IMR-90 (cell line): Measurements from ENCODE around the gene FAM89B. TPM values are rescaled to one million over a fixed set of nuclear protein-coding genes. Genes with fewer than 3 reads are reported as not detected.
A peak's percentile ranks its signal among the peaks of the same experiment; 100 is the strongest.

ENCODE experiments used
- ATAC-seq: fragments of 200-7000 bp; cut with Tn5 transposase; 2 replicates; pipeline ENCODE4 v1.9.1; 2020; ENCODE audit warnings: low read depth, mild to moderate bottlenecking, moderate library complexity
- BruUV-seq: library from RNA; stranded (reverse); fragments of 400-500 nt; replicated peaks from 2 replicates; lab custom pipeline; 2021; lab: Mats Ljungman, UMichigan
- CTCF ChIA-PET: fragments of 300-600 bp; formaldehyde crosslinking; extraction: SDS; loops from one replicate; lab custom pipeline; 2021; ENCODE audit warnings: antibody characterized with exemption; lab: Yijun Ruan, JAX
- POLR2A ChIA-PET: fragments of 300-600 bp; sonication (Branson Sonifier 250); formaldehyde crosslinking; loops from one replicate; lab custom pipeline; 2022; ENCODE audit warnings: antibody characterized with exemption; ENCODE audit not compliant: unreplicated experiment; lab: Charles Lee
- DNase-seq: peaks from one replicate; pipeline ENCODE4 v3.0.0; 2013
- H2AFZ ChIP-seq: replicated peaks from 2 replicates; pipeline ENCODE3; 2013; ENCODE audit warnings: low read length, mild to moderate bottlenecking; ENCODE audit not compliant: poor library complexity
- H2AK5ac ChIP-seq: 2 replicates; pipeline ENCODE4 v1.6.1; 2013; ENCODE audit warnings: low read depth, low read length, inconsistent platforms
- H2AK9ac ChIP-seq: replicated peaks from 2 replicates; pipeline ENCODE3; 2013; ENCODE audit warnings: mild to moderate bottlenecking, low read depth, low read length, moderate library complexity; ENCODE audit not compliant: poor library complexity
- H2BK120ac ChIP-seq: 2 replicates; pipeline ENCODE4 v1.6.1; 2013; ENCODE audit warnings: low read depth, low read length, inconsistent platforms
- H2BK15ac ChIP-seq: 3 replicates; pipeline ENCODE4 v1.6.1; 2013; ENCODE audit warnings: low read depth, low read length, inconsistent platforms
- H2BK20ac ChIP-seq: 2 replicates; pipeline ENCODE4 v1.6.1; 2013; ENCODE audit warnings: low read depth, mild to moderate bottlenecking, inconsistent platforms, low read length, moderate library complexity
- H2BK5ac ChIP-seq: 2 replicates; pipeline ENCODE4 v1.6.1; 2013; ENCODE audit warnings: mild to moderate bottlenecking, low read depth, low read length, inconsistent platforms; ENCODE audit not compliant: poor library complexity, severe bottlenecking
- H3K14ac ChIP-seq: replicated peaks from 2 replicates; pipeline ENCODE4 v1.6.1; 2013; ENCODE audit warnings: low read depth, low read length, inconsistent platforms
- H3K18ac ChIP-seq: 2 replicates; pipeline ENCODE4 v1.6.1; 2013; ENCODE audit warnings: low read depth, low read length, control low read depth
- H3K23ac ChIP-seq: 2 replicates; pipeline ENCODE4 v1.6.1; 2013; ENCODE audit warnings: low read depth, low read length, inconsistent platforms
- H3K27ac ChIP-seq: 2 replicates; pipeline ENCODE4 v1.5.1; 2013; ENCODE audit warnings: mild to moderate bottlenecking, control low read depth, low read length; ENCODE audit not compliant: insufficient read depth
- H3K27me3 ChIP-seq: 2 replicates; pipeline ENCODE4 v1.6.1; 2013; ENCODE audit warnings: low read length; ENCODE audit not compliant: control insufficient read depth, insufficient read depth
- H3K36me3 ChIP-seq: 2 replicates; pipeline ENCODE4 v1.6.1; 2013; ENCODE audit warnings: low read length, mixed read lengths; ENCODE audit not compliant: control insufficient read depth, insufficient read depth
- H3K4ac ChIP-seq: 2 replicates; pipeline ENCODE4 v1.6.1; 2013; ENCODE audit warnings: low read depth, low read length, inconsistent platforms
- H3K4me1 ChIP-seq: 2 replicates; pipeline ENCODE4 v1.6.1; 2013; ENCODE audit warnings: low read length, mixed read lengths; ENCODE audit not compliant: control insufficient read depth, insufficient read depth
- H3K4me2 ChIP-seq: 2 replicates; pipeline ENCODE4 v1.6.1; 2013; ENCODE audit warnings: low read depth, mild to moderate bottlenecking, control low read depth, low read length, moderate library complexity
- H3K4me3 ChIP-seq: 2 replicates; pipeline ENCODE4 v1.5.1; 2013; ENCODE audit warnings: low read depth, mild to moderate bottlenecking, control low read depth, low read length, moderate library complexity; ENCODE audit not compliant: insufficient read depth
- H3K56ac ChIP-seq: 2 replicates; pipeline ENCODE4 v1.6.1; 2013; ENCODE audit warnings: low read length, inconsistent platforms; ENCODE audit not compliant: insufficient read depth; ENCODE audit errors: extremely low read depth
- H3K79me1 ChIP-seq, 2 experiments: 2 replicates each; pipeline ENCODE4 v1.6.1; 2013; ENCODE audit warnings: low read length in 2 of 2, inconsistent platforms in 1 of 2, low read depth in 1 of 2
- H3K9ac ChIP-seq: 2 replicates; pipeline ENCODE4 v1.6.1; 2013; ENCODE audit warnings: low read depth, low read length, control low read depth
- H3K9me1 ChIP-seq: 2 replicates; pipeline ENCODE4 v1.6.1; 2013; ENCODE audit warnings: low read length, inconsistent platforms; ENCODE audit not compliant: insufficient read depth
- H3K9me3 ChIP-seq: 2 replicates; pipeline ENCODE4 v1.6.1; 2013; ENCODE audit warnings: low read length; ENCODE audit not compliant: control insufficient read depth, insufficient read depth
- H4K20me1 ChIP-seq: 2 replicates; pipeline ENCODE4 v1.6.1; 2013; ENCODE audit warnings: low read length, inconsistent platforms; ENCODE audit not compliant: insufficient read depth
- H4K5ac ChIP-seq: 2 replicates; pipeline ENCODE4 v1.6.1; 2013; ENCODE audit warnings: mild to moderate bottlenecking, low read depth, low read length, control low read depth
- H4K8ac ChIP-seq, 2 experiments: 2 replicates each; pipeline ENCODE4 v1.6.1; 2013; ENCODE audit warnings: low read depth in 2 of 2, low read length in 2 of 2, control low read depth in 1 of 2, inconsistent platforms in 1 of 2
- H4K91ac ChIP-seq: 2 replicates; pipeline ENCODE4 v1.6.1; 2013; ENCODE audit warnings: low read depth, low read length, inconsistent platforms; ENCODE audit not compliant: insufficient read depth
- POLR2A ChIP-seq: IDR thresholded peaks from 2 replicates; pipeline ENCODE4 v1.6.1; 2012; ENCODE audit warnings: mild to moderate bottlenecking, low read depth, low read length
- WGBS, 2 experiments: methylation state at CpG; one replicate each; pipeline versions ENCODE4 v1.1.5 to v1.1.7; 2013; ENCODE audit warnings: missing lambda C conversion rate in 2 of 2; ENCODE audit not compliant: insufficient read length in 1 of 2; ENCODE audit errors: extremely low coverage in 2 of 2; 5-methylcytosine and 5-hydroxymethylcytosine counted together
- dilution Hi-C: fragments of 300-500 bp; cut with HindIII; formaldehyde crosslinking; loops from one replicate; pipeline ENCODE4 v1.14.3; 2018; ENCODE audit warnings: low sequenced_read_pairs; ENCODE audit not compliant: unreplicated experiment
- in situ Hi-C: fragments of 300-500 bp; cut with MboI; formaldehyde crosslinking; loops from 3 replicates; pipeline ENCODE4 v1.14.3; 2019; ENCODE audit warnings: low sequenced_read_pairs, inconsistent platforms, mixed read lengths
- intact Hi-C: fragments of 100-400 bp; cut with micrococcal nuclease; formaldehyde crosslinking; loops from 2 replicates; pipeline ENCODE4 v1.10.0; 2022
- polyA plus RNA-seq, 3 experiments: library from polyadenylated mRNA; depleted of rRNA; stranded (reverse); fragments of >200 nt; gene quantifications; 2 replicates each; pipeline ENCODE4 v1.2.3, GENCODE V29; 2012; ENCODE audit warnings: low replicate concordance in 1 of 3
- total RNA-seq: library from RNA; depleted of rRNA; stranded (reverse); fragments of >200 nt; gene quantifications from 2 replicates; pipeline ENCODE4 v1.2.3, GENCODE V29; 2012

FAM89B gene
- total and polyA plus RNA-seq, 2 of the 4 experiments (the other 2 are of a cell fraction), result 12.0 to 65.5 TPM

DNA sequence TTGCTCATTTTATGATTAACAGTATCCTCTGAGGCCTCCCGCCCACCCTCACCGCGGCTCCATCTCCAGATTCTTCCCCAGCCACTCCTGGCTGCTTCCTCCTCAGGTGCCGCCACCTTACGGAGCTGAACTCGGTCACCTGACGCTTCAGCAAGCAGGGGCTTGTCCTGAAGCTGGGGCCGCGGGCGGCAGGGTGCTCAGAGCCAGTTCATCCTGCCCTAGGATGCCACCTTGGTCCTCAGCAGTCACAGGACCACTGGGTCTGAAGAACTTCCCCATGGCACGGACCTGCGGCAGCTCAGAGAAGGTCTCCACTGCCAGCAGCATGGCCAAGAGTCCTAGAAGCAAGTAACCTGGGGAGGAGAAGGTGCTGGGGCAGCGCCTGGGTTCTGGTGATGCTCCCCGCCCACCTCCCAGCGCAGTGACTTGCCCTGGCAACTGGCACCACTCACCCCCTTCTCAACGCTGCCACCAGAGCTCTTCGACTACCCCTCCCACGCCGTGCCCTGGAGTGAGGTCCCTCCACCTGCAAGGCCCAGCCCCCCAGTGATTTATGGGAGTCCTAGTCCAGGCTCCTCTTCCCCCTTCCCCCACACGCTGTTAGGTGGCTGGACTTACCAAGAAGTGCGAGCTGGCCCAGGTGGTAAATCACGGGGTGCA lies 20.6 kb downstream of the FAM89B start:
- no peak overlapping the region for H3K56ac ChIP-seq
- H4K91ac ChIP-seq, result no peak overlapping the region
- H2BK20ac ChIP-seq, result no peak overlapping the region
- H3K36me3 ChIP-seq, result peaks cover 20% of the 10 kb centered on the region
- dilution Hi-C loops, result no loop called here
- H2BK5ac ChIP-seq, result no peak overlapping the region
- no peak overlapping the region for H3K23ac ChIP-seq
- TF ChIP-seq POLR2A, result no peak
- H4K8ac ChIP-seq, result no peak overlapping the region
- peak overlapping the region; percentile 43 for H2AFZ ChIP-seq
- no peak overlapping the region for H4K5ac ChIP-seq
- peaks cover 2% of the 10 kb centered on the region; the same call in 1 of the 2 replicates for H3K4me1 ChIP-seq
- peaks cover 5% of the 10 kb centered on the region for H4K20me1 ChIP-seq
- no peaks in the 10 kb centered on the region for H3K9me3 ChIP-seq
- H3K27me3 ChIP-seq, result no peaks in the 10 kb centered on the region
- no peak overlapping the region for H2AK9ac ChIP-seq
- DNase-seq (no peak), ATAC-seq (no peak)
- H3K27ac ChIP-seq, result no peak overlapping the region
- BruUV-seq, result no TSS peak
- no peak overlapping the region for H3K14ac ChIP-seq
- peaks cover 0 to 11% of the 10 kb centered on the region in 2 experiments; a peak in 1 of 4 replicates for H3K79me1 ChIP-seq
- H3K4me2 ChIP-seq, result no peak overlapping the region
- H3K9ac ChIP-seq, result no peak overlapping the region
- no peak overlapping the region for H3K4ac ChIP-seq
- no peaks in the 10 kb centered on the region for H3K9me1 ChIP-seq
- intact Hi-C loops, result no loop called here
- no peak overlapping the region for H2AK5ac ChIP-seq
- no peak overlapping the region for H3K4me3 ChIP-seq
- ChIA-PET POLR2A (no interaction called here), CTCF (interaction anchor here (1.7 kb wide), 1 partner anchor 53 kb away, joined by 9 read pairs; no protein-coding TSS in a partner anchor)
- no peak overlapping the region for H2BK120ac ChIP-seq
- in situ Hi-C loops, result no loop called here
- H2BK15ac ChIP-seq, result no peak overlapping the region
- H3K18ac ChIP-seq, result no peak overlapping the region
- 85% methylated on average over 15 of the region's 22 CpGs; no CpG with 5 or more reads in 1 of the 2 experiments for WGBS, 2 experiments
